Caco-2 (cell line): ENCODE measurements around the gene DAB1. TPM values are rescaled to one million over a fixed set of nuclear protein-coding genes. Genes with fewer than 3 reads are reported as not detected.
A peak's percentile ranks its signal among the peaks of the same experiment; 100 is the strongest.

Experiments
- BruUV-seq: library from RNA; stranded (reverse); fragments of 400-500 nt; replicated peaks from 2 replicates; lab custom pipeline; 2021; lab: Mats Ljungman, UMichigan
- CTCF ChIA-PET: fragments of 300-600 bp; sonication (Branson Sonifier 250); formaldehyde crosslinking; loops from one replicate; lab custom pipeline; 2022; ENCODE audit warnings: antibody characterized with exemption; lab: Charles Lee
- POLR2A ChIA-PET: fragments of 300-600 bp; sonication (Branson Sonifier 250); formaldehyde crosslinking; loops from one replicate; lab custom pipeline; 2022; ENCODE audit warnings: antibody characterized with exemption; lab: Charles Lee
- DNase-seq, 2 experiments: peaks; one replicate each; pipeline versions ENCODE4 v3.0.0 to v3.0.0-alpha.2; 2020 to 2022
- H3K27me3 ChIP-seq: replicated peaks from 2 replicates; pipeline ENCODE4 v1.6.0; 2011; ENCODE audit warnings: low read length; ENCODE audit not compliant: control insufficient read depth, insufficient read depth
- H3K36me3 ChIP-seq: 2 replicates; pipeline ENCODE4 v1.5.1; 2011; ENCODE audit warnings: low read length; ENCODE audit not compliant: control insufficient read depth, insufficient read depth
- H3K4me1 ChIP-seq: fragments of 250-450 bp; sonication (Bioruptor Pico); 2 replicates; pipeline ENCODE4 v1.5.1; 2020; ENCODE audit warnings: mild to moderate bottlenecking
- H3K4me3 ChIP-seq: 2 replicates; pipeline ENCODE4 v1.5.1; 2011; ENCODE audit warnings: low read depth, mild to moderate bottlenecking, control low read depth, low read length
- H3K9me3 ChIP-seq: fragments of 250-450 bp; sonication (Bioruptor Pico); 2 replicates; pipeline ENCODE4 v1.5.1; 2020; ENCODE audit warnings: mild to moderate bottlenecking, moderate library complexity
- H3K27ac Mint-ChIP-seq: one replicate; pipeline ENCODE4 v1.8.0; 2022; ENCODE audit warnings: mixed read lengths; ENCODE audit not compliant: unreplicated experiment
- H3K27me3 Mint-ChIP-seq: one replicate; pipeline ENCODE4 v1.8.0; 2022; ENCODE audit warnings: mixed read lengths; ENCODE audit not compliant: insufficient read depth, unreplicated experiment
- H3K36me3 Mint-ChIP-seq: one replicate; pipeline ENCODE4 v1.8.0; 2022; ENCODE audit warnings: mild to moderate bottlenecking, mixed read lengths; ENCODE audit not compliant: insufficient read depth, unreplicated experiment
- H3K4me1 Mint-ChIP-seq: one replicate; pipeline ENCODE4 v1.8.0; 2022; ENCODE audit warnings: low read depth, mixed read lengths; ENCODE audit not compliant: unreplicated experiment
- H3K4me3 Mint-ChIP-seq: one replicate; pipeline ENCODE4 v1.8.0; 2022; ENCODE audit warnings: mild to moderate bottlenecking, moderate library complexity, mixed read lengths; ENCODE audit not compliant: unreplicated experiment
- H3K9me3 Mint-ChIP-seq: one replicate; pipeline ENCODE4 v1.8.0; 2022; ENCODE audit warnings: mixed read lengths; ENCODE audit not compliant: unreplicated experiment
- intact Hi-C: fragments of 100-400 bp; cut with micrococcal nuclease; formaldehyde crosslinking; loops from one replicate; pipeline ENCODE4 v1.10.0; 2022; ENCODE audit not compliant: unreplicated experiment
- total RNA-seq: library from RNA; stranded (reverse); gene quantifications from 2 replicates; pipeline ENCODE4 v1.2.3, GENCODE V29; 2022
- TF ChIP-seq, protein P1 (sequence below), 2 experiments: fragments of 200-600 bp in 1 of 2; IDR thresholded peaks; 1 replicate in 1 of 2; 2 replicates in 1 of 2; pipeline versions ENCODE4 v1.5.1 to v1.8.0; 2011 to 2022; ENCODE audit warnings: antibody characterized with exemption in 1 of 2, control low read depth in 1 of 2, inconsistent platforms in 1 of 2, low read depth in 1 of 2, low read length in 1 of 2, mild to moderate bottlenecking in 1 of 2, moderate library complexity in 1 of 2; ENCODE audit not compliant: insufficient read depth in 1 of 2, severe bottlenecking in 1 of 2, unreplicated experiment in 1 of 2

The DAB1 gene
- total RNA-seq, 1 experiment from 2014 or later, result 0.32 TPM

DNA sequence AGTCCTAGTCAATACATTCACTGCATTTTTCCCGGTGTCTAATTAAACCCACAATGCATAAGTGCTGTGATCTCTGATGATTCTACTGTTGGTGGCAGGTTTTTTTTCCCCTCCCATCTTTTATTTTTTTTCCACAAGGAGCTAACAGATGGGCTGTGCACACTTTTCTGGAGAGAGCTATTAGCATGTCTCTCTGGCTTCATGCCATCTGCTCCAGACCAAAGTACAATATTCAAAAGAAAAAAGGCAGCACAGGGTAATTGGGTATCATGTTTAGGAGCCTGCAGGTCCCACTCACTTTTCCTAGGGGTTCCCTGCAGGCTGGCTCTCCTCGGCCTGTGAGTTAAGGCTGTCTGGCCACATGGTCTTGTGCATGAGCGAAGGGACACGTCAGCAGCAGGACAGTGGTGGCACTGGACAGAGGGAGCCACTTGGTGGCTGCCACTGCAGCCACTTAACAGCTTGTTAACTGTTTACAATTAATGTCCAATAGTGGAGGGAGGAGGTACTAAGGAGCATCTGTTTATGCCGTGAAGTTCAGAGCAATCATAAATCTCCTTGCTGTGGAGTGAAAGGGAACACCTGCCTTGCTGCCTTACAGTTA is 404.5 kb downstream of the DAB1 start:
- Histone ChIP-seq H3K36me3 (no peaks in the 10 kb centered on the region), H3K27me3 (no peaks in the 10 kb centered on the region), H3K4me1 (no peaks in the 10 kb centered on the region), H3K4me3 (no peak overlapping the region), H3K9me3 (no peaks in the 10 kb centered on the region)
- intact Hi-C loops, result no loop called here
- ChIA-PET POLR2A (no interaction called here), CTCF (interaction anchor here (0.6 kb wide), 1 partner anchor 121 kb away, joined by 3 read pairs; no protein-coding TSS in a partner anchor)
- no peak for DNase-seq
- no peaks in the 10 kb centered on the region for H3K9me3 Mint-ChIP-seq
- H3K4me3 Mint-ChIP-seq, result no peak overlapping the region
- H3K36me3 Mint-ChIP-seq, result no peaks in the 10 kb centered on the region
- peaks cover 6% of the 10 kb centered on the region for H3K4me1 Mint-ChIP-seq
- no peak overlapping the region for H3K27ac Mint-ChIP-seq
- no TSS peak for BruUV-seq
- TF ChIP-seq, protein P1, sequence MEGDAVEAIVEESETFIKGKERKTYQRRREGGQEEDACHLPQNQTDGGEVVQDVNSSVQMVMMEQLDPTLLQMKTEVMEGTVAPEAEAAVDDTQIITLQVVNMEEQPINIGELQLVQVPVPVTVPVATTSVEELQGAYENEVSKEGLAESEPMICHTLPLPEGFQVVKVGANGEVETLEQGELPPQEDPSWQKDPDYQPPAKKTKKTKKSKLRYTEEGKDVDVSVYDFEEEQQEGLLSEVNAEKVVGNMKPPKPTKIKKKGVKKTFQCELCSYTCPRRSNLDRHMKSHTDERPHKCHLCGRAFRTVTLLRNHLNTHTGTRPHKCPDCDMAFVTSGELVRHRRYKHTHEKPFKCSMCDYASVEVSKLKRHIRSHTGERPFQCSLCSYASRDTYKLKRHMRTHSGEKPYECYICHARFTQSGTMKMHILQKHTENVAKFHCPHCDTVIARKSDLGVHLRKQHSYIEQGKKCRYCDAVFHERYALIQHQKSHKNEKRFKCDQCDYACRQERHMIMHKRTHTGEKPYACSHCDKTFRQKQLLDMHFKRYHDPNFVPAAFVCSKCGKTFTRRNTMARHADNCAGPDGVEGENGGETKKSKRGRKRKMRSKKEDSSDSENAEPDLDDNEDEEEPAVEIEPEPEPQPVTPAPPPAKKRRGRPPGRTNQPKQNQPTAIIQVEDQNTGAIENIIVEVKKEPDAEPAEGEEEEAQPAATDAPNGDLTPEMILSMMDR (IDR thresholded peaks at IDR 0.05; ENCODE audit: insufficient read depth in 1 of 2, low read depth in 1 of 2, low read length in 1 of 2, severe bottlenecking in 1 of 2, unreplicated experiment in 1 of 2), result no peak
- no peaks in the 10 kb centered on the region for H3K27me3 Mint-ChIP-seq

DNA sequence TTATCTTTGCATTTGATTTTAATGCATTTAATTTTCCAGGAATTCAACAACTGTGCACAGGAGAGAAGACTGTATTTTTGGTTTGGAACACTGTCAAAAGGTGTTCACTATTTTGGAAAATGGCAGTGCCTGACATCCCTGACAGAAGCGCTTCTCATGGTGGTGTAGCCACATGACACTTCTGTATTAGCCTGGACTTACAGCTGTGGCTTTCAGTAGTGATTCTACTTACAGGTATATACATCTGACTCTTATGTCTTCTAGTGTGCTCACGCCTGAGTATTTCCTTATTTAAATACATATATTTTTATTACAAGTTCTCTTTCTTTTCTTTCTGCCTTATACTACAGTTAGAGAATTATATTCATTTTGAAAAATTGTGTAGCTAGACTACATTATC is 405.7 kb downstream of the DAB1 start:
- Mint-ChIP-seq H3K4me3 (no peak overlapping the region), H3K27me3 (no peaks in the 10 kb centered on the region), H3K4me1 (peaks cover 6% of the 10 kb centered on the region), H3K9me3 (no peaks in the 10 kb centered on the region), H3K27ac (no peak overlapping the region), H3K36me3 (no peaks in the 10 kb centered on the region)
- ChIA-PET POLR2A (no interaction called here), CTCF (no interaction called here)
- BruUV-seq, result no TSS peak
- intact Hi-C loops, result no loop called here
- H3K9me3 ChIP-seq, result no peaks in the 10 kb centered on the region
- H3K36me3 ChIP-seq, result no peaks in the 10 kb centered on the region
- no peak overlapping the region for H3K4me3 ChIP-seq
- H3K4me1 ChIP-seq, result no peaks in the 10 kb centered on the region
- no peaks in the 10 kb centered on the region for H3K27me3 ChIP-seq
- TF ChIP-seq, protein P1 (IDR thresholded peaks at IDR 0.05; ENCODE audit: insufficient read depth in 1 of 2, low read depth in 1 of 2, low read length in 1 of 2, severe bottlenecking in 1 of 2, unreplicated experiment in 1 of 2), result no peak
- DNase-seq, result no peak

GRCh38 chr1:57017717-57018116 is 406.1 kb downstream of the DAB1 start:
- POLR2A ChIA-PET, result no interaction called here
- peaks cover 6% of the 10 kb centered on the region for H3K4me1 Mint-ChIP-seq
- intact Hi-C loops, result loop anchor here (2.0 kb wide), 1 partner anchor 185 kb away; no protein-coding TSS in a partner anchor

More at GRCh38 chr1:57017717-57018116, 406.1 kb downstream of the DAB1 start:
- DNase-seq, result peak in 1 of 2 experiments; percentile 6
- Histone ChIP-seq H3K9me3 (no peaks in the 10 kb centered on the region), H3K36me3 (no peaks in the 10 kb centered on the region), H3K4me3 (no peak overlapping the region), H3K4me1 (no peaks in the 10 kb centered on the region), H3K27me3 (no peaks in the 10 kb centered on the region)
- no TSS peak for BruUV-seq
- no peak overlapping the region for H3K27ac Mint-ChIP-seq
- CTCF ChIA-PET, result no interaction called here
- no peaks in the 10 kb centered on the region for H3K36me3 Mint-ChIP-seq
- TF ChIP-seq, protein P1 (IDR thresholded peaks at IDR 0.05; ENCODE audit: insufficient read depth in 1 of 2, low read depth in 1 of 2, low read length in 1 of 2, severe bottlenecking in 1 of 2, unreplicated experiment in 1 of 2), result peak in 1 of 2 experiments; percentile 42
- H3K9me3 Mint-ChIP-seq, result no peaks in the 10 kb centered on the region
- H3K4me3 Mint-ChIP-seq, result no peak overlapping the region
- no peaks in the 10 kb centered on the region for H3K27me3 Mint-ChIP-seq
